Measurements from ENCODE around the gene MTFR2.

The MTFR2 gene

DNA sequence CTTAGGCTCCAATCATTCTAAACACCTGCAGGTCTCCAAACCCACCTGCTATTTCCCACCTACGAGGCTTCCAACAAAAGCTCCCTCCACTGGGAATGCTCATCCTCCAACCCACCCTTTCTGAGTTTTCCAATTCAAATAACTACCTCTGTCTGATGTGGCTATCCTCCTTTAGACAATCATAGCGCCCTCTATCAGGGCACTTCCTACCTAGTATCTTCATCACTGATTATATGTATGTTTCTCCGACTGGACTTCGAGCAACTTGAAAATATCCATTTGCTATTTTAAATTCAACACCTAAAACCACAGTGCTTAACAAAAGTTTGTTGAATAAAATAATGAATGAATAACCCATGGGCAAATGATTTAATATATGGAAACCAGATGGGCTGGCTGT is 41.3 kb downstream of the MTFR2 start (continued):
- TF ChIP-seq, protein P1, sequence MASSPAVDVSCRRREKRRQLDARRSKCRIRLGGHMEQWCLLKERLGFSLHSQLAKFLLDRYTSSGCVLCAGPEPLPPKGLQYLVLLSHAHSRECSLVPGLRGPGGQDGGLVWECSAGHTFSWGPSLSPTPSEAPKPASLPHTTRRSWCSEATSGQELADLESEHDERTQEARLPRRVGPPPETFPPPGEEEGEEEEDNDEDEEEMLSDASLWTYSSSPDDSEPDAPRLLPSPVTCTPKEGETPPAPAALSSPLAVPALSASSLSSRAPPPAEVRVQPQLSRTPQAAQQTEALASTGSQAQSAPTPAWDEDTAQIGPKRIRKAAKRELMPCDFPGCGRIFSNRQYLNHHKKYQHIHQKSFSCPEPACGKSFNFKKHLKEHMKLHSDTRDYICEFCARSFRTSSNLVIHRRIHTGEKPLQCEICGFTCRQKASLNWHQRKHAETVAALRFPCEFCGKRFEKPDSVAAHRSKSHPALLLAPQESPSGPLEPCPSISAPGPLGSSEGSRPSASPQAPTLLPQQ (tag by site-specific recombination; IDR thresholded peaks at IDR 0.05), result no peak
- TF ChIP-seq SALL2 (tag by site-specific recombination; IDR thresholded peaks at IDR 0.05; ENCODE audit: borderline replicate concordance) (no peak), ZNF747 (tag by site-specific recombination; IDR thresholded peaks at IDR 0.05) (no peak)

DNA sequence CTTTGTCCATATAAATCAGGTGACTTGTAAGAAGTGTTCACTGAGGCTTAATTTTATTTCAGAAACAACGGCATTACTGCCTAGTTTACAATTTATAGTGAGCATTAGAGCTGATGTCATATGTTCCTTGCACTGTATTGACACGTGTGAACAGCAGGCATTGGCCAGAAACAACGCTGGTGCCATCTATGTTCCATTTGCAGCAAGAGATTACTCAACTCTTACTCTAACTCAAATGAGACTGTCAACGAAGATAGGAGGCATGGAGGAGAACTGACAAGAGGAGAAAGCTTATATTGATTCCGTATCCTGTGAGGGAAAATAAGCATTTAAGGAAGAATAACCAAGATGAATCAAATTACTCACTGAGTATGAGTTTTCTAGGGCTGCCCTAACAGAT is 48.4 kb downstream of the MTFR2 start:
- TF ChIP-seq ZNF654 (tag by site-specific recombination; IDR thresholded peaks at IDR 0.05; ENCODE audit: low read depth) (peak; percentile 32), ZNF221 (tag by site-specific recombination; IDR thresholded peaks at IDR 0.05; ENCODE audit: borderline replicate concordance) (no peak)
- TF ChIP-seq, protein P2, sequence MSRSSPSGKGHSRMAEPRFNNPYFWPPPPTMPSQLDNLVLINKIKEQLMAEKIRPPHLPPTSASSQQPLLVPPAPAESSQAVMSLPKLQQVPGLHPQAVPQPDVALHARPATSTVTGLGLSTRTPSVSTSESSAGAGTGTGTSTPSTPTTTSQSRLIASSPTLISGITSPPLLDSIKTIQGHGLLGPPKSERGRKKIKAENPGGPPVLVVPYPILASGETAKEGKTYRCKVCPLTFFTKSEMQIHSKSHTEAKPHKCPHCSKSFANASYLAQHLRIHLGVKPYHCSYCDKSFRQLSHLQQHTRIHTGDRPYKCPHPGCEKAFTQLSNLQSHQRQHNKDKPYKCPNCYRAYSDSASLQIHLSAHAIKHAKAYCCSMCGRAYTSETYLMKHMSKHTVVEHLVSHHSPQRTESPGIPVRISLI (tag by site-specific recombination; IDR thresholded peaks at IDR 0.05), result no peak
- TF ChIP-seq, protein P3, sequence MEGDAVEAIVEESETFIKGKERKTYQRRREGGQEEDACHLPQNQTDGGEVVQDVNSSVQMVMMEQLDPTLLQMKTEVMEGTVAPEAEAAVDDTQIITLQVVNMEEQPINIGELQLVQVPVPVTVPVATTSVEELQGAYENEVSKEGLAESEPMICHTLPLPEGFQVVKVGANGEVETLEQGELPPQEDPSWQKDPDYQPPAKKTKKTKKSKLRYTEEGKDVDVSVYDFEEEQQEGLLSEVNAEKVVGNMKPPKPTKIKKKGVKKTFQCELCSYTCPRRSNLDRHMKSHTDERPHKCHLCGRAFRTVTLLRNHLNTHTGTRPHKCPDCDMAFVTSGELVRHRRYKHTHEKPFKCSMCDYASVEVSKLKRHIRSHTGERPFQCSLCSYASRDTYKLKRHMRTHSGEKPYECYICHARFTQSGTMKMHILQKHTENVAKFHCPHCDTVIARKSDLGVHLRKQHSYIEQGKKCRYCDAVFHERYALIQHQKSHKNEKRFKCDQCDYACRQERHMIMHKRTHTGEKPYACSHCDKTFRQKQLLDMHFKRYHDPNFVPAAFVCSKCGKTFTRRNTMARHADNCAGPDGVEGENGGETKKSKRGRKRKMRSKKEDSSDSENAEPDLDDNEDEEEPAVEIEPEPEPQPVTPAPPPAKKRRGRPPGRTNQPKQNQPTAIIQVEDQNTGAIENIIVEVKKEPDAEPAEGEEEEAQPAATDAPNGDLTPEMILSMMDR (tag by site-specific recombination; IDR thresholded peaks at IDR 0.05), result peak; percentile 27
- TF ChIP-seq, protein P4, sequence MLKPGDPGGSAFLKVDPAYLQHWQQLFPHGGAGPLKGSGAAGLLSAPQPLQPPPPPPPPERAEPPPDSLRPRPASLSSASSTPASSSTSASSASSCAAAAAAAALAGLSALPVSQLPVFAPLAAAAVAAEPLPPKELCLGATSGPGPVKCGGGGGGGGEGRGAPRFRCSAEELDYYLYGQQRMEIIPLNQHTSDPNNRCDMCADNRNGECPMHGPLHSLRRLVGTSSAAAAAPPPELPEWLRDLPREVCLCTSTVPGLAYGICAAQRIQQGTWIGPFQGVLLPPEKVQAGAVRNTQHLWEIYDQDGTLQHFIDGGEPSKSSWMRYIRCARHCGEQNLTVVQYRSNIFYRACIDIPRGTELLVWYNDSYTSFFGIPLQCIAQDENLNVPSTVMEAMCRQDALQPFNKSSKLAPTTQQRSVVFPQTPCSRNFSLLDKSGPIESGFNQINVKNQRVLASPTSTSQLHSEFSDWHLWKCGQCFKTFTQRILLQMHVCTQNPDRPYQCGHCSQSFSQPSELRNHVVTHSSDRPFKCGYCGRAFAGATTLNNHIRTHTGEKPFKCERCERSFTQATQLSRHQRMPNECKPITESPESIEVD (tag by site-specific recombination; IDR thresholded peaks at IDR 0.05), result no peak
- ChIA-PET POLR2A (interaction anchor here (0.6 kb wide), 1 partner anchor 215 kb away, joined by 3 read pairs; no protein-coding TSS in a partner anchor), CTCF (interaction anchor here (0.7 to 2.1 kb wide), 7 partner anchors 8 to 667 kb away, joined by 3 to 12 read pairs (median 3); no protein-coding TSS in a partner anchor)
- H3K4me1 ChIP-seq (ENCODE audit: control insufficient read depth, insufficient read depth, low read length), result no peaks in the 10 kb centered on the region
- no peak overlapping the region for H3K4me3 ChIP-seq (ENCODE audit: low read depth, low read length)
- H3K27ac ChIP-seq (ENCODE audit: extremely low read depth, low read depth, low read length), result no peak overlapping the region
- no peaks in the 10 kb centered on the region for H3K36me3 ChIP-seq (ENCODE audit: control insufficient read depth in 2 of 2, insufficient read depth in 1 of 2, low read length in 2 of 2)
- no peaks in the 10 kb centered on the region for H3K9me3 ChIP-seq (ENCODE audit: control insufficient read depth, insufficient read depth, low read depth, low read length)

DNA sequence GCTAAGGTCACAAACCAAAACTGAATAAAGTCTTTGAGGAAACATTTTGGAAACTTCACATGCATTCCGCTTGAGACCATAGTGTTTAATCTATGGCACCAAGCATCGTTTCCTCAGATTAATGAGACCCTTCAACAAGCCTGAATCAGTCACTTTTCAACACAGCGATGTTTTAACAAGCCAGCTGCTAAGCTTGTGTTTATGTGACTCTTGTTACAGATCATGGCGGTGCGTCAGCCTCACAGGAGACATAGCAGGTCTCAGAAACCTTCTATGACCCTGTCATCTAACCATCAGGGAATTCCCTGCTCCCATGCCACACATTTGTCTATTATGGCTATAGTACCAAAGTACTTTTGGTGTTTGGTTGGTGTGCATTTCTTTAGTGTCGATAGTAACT is 57.2 kb downstream of the MTFR2 start:
- ChIA-PET CTCF (interaction anchor here (0.8 to 6.1 kb wide), 3 partner anchors 9 to 34 kb away, joined by 3 to 26 read pairs (median 8); no protein-coding TSS in a partner anchor), POLR2A (no interaction called here)
- TF ChIP-seq ZNF677 (tag by site-specific recombination; IDR thresholded peaks at IDR 0.05) (no peak), ZNF561 (tag by site-specific recombination; IDR thresholded peaks at IDR 0.05; ENCODE audit: borderline replicate concordance) (no peak), ZNF433 (tag by site-specific recombination; IDR thresholded peaks at IDR 0.05; ENCODE audit: low read depth) (no peak), ZNF391 (tag by site-specific recombination; IDR thresholded peaks at IDR 0.05; ENCODE audit: borderline replicate concordance, low read depth) (no peak), ZEB2 (tag by site-specific recombination; IDR thresholded peaks at IDR 0.05) (no peak), ZBTB7A (tag by site-specific recombination; IDR thresholded peaks at IDR 0.05; ENCODE audit: low read depth) (no peak), SP7 (tag by site-specific recombination; IDR thresholded peaks at IDR 0.05) (no peak), ZNF558 (tag by site-specific recombination; IDR thresholded peaks at IDR 0.05) (no peak), KLF10 (tag by site-specific recombination; IDR thresholded peaks at IDR 0.05) (no peak)
- TF ChIP-seq, protein P5, sequence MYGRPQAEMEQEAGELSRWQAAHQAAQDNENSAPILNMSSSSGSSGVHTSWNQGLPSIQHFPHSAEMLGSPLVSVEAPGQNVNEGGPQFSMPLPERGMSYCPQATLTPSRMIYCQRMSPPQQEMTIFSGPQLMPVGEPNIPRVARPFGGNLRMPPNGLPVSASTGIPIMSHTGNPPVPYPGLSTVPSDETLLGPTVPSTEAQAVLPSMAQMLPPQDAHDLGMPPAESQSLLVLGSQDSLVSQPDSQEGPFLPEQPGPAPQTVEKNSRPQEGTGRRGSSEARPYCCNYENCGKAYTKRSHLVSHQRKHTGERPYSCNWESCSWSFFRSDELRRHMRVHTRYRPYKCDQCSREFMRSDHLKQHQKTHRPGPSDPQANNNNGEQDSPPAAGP (tag by site-specific recombination; IDR thresholded peaks at IDR 0.05), result no peak
- TF ChIP-seq, protein P6, sequence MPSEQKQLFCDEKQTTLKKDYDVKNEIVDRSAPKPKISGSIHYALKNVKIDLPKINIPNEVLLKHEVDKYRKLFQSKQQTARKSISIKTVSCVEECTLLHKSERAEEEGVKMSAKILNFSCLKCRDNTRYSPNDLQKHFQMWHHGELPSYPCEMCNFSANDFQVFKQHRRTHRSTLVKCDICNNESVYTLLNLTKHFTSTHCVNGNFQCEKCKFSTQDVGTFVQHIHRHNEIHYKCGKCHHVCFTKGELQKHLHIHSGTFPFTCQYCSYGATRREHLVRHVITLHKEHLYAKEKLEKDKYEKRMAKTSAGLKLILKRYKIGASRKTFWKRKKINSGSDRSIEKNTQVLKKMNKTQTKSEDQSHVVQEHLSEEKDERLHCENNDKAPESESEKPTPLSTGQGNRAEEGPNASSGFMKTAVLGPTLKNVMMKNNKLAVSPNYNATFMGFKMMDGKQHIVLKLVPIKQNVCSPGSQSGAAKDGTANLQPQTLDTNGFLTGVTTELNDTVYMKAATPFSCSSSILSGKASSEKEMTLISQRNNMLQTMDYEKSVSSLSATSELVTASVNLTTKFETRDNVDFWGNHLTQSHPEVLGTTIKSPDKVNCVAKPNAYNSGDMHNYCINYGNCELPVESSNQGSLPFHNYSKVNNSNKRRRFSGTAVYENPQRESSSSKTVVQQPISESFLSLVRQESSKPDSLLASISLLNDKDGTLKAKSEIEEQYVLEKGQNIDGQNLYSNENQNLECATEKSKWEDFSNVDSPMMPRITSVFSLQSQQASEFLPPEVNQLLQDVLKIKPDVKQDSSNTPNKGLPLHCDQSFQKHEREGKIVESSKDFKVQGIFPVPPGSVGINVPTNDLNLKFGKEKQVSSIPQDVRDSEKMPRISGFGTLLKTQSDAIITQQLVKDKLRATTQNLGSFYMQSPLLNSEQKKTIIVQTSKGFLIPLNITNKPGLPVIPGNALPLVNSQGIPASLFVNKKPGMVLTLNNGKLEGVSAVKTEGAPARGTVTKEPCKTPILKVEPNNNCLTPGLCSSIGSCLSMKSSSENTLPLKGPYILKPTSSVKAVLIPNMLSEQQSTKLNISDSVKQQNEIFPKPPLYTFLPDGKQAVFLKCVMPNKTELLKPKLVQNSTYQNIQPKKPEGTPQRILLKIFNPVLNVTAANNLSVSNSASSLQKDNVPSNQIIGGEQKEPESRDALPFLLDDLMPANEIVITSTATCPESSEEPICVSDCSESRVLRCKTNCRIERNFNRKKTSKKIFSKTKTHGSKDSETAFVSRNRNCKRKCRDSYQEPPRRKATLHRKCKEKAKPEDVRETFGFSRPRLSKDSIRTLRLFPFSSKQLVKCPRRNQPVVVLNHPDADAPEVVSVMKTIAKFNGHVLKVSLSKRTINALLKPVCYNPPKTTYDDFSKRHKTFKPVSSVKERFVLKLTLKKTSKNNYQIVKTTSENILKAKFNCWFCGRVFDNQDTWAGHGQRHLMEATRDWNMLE (tag by site-specific recombination; conservative IDR thresholded peaks at IDR 0.05; ENCODE audit: low read depth), result no peak
- no peaks in the 10 kb centered on the region for H3K9me3 ChIP-seq (ENCODE audit: control insufficient read depth, insufficient read depth, low read depth, low read length)
- H3K27ac ChIP-seq (ENCODE audit: extremely low read depth, low read depth, low read length), result no peak overlapping the region
- H3K36me3 ChIP-seq (ENCODE audit: control insufficient read depth in 2 of 2, insufficient read depth in 1 of 2, low read length in 2 of 2), result no peaks in the 10 kb centered on the region
- H3K4me3 ChIP-seq (ENCODE audit: low read depth, low read length), result no peak overlapping the region
- H3K4me1 ChIP-seq (ENCODE audit: control insufficient read depth, insufficient read depth, low read length), result no peaks in the 10 kb centered on the region
